ENCODE measurements around the gene GSTP1.

DNA sequence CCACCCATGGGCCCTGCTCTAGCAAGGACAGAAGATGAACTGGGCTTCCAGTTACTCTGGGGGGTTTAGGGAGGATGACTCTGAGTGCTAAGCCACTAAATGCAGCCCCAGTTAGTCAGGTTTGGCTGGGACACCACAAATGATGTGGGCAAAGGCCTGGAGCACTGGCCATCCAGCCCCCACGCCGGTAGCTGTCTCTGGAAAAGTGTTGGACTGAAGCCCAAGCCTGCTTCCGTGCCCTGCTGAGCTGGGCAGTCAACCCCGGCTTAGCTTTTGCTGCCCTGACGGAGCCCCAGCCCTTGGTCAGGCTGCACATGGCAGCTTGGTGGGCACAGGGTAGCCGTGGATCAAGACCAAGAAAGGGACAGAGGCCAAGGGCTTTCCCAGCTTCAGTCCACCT lies 5.7 kb upstream of the GSTP1 start:
- TF ChIP-seq, protein P1, sequence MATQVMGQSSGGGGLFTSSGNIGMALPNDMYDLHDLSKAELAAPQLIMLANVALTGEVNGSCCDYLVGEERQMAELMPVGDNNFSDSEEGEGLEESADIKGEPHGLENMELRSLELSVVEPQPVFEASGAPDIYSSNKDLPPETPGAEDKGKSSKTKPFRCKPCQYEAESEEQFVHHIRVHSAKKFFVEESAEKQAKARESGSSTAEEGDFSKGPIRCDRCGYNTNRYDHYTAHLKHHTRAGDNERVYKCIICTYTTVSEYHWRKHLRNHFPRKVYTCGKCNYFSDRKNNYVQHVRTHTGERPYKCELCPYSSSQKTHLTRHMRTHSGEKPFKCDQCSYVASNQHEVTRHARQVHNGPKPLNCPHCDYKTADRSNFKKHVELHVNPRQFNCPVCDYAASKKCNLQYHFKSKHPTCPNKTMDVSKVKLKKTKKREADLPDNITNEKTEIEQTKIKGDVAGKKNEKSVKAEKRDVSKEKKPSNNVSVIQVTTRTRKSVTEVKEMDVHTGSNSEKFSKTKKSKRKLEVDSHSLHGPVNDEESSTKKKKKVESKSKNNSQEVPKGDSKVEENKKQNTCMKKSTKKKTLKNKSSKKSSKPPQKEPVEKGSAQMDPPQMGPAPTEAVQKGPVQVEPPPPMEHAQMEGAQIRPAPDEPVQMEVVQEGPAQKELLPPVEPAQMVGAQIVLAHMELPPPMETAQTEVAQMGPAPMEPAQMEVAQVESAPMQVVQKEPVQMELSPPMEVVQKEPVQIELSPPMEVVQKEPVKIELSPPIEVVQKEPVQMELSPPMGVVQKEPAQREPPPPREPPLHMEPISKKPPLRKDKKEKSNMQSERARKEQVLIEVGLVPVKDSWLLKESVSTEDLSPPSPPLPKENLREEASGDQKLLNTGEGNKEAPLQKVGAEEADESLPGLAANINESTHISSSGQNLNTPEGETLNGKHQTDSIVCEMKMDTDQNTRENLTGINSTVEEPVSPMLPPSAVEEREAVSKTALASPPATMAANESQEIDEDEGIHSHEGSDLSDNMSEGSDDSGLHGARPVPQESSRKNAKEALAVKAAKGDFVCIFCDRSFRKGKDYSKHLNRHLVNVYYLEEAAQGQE (IDR thresholded peaks at IDR 0.05; ENCODE audit: low read depth, low read length), result no peak
- TF ChIP-seq TCF12 (IDR thresholded peaks at IDR 0.05) (no peak), SMC3 (IDR thresholded peaks at IDR 0.05; ENCODE audit: low read depth, low read length) (no peak), TAF1 (IDR thresholded peaks at IDR 0.05; ENCODE audit: borderline replicate concordance, low read depth, low read length) (no peak)
- TF ChIP-seq, protein P2, sequence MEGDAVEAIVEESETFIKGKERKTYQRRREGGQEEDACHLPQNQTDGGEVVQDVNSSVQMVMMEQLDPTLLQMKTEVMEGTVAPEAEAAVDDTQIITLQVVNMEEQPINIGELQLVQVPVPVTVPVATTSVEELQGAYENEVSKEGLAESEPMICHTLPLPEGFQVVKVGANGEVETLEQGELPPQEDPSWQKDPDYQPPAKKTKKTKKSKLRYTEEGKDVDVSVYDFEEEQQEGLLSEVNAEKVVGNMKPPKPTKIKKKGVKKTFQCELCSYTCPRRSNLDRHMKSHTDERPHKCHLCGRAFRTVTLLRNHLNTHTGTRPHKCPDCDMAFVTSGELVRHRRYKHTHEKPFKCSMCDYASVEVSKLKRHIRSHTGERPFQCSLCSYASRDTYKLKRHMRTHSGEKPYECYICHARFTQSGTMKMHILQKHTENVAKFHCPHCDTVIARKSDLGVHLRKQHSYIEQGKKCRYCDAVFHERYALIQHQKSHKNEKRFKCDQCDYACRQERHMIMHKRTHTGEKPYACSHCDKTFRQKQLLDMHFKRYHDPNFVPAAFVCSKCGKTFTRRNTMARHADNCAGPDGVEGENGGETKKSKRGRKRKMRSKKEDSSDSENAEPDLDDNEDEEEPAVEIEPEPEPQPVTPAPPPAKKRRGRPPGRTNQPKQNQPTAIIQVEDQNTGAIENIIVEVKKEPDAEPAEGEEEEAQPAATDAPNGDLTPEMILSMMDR (IDR thresholded peaks at IDR 0.05), result no peak
